ENCODE data around the gene MYBPH.

MYBPH gene, protein sequence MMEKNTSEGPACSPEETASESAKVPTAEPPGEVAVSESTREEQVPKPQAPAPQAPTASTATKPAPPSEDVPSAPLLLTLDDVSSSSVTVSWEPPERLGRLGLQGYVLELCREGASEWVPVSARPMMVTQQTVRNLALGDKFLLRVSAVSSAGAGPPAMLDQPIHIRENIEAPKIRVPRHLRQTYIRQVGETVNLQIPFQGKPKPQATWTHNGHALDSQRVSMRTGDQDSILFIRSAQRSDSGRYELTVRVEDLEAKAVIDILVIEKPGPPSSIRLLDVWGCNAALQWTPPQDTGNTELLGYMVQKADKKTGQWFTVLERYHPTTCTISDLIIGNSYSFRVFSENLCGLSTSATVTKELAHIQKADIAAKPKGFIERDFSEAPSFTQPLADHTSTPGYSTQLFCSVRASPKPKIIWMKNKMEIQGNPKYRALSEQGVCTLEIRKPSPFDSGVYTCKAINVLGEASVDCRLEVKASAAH
- long read RNA-seq, donor 1, result 0 reads
- long read RNA-seq, donor 2, result 0 reads
- long read RNA-seq, donor 3, result 0 reads
- long read RNA-seq, donor 4, result 0 reads
- long read RNA-seq, donor 5, result 0 reads
- long read RNA-seq, donor 6, result 0 reads
- long read RNA-seq, donor 7, result 0 reads
- long read RNA-seq, donor 8, result 0 reads

DNA sequence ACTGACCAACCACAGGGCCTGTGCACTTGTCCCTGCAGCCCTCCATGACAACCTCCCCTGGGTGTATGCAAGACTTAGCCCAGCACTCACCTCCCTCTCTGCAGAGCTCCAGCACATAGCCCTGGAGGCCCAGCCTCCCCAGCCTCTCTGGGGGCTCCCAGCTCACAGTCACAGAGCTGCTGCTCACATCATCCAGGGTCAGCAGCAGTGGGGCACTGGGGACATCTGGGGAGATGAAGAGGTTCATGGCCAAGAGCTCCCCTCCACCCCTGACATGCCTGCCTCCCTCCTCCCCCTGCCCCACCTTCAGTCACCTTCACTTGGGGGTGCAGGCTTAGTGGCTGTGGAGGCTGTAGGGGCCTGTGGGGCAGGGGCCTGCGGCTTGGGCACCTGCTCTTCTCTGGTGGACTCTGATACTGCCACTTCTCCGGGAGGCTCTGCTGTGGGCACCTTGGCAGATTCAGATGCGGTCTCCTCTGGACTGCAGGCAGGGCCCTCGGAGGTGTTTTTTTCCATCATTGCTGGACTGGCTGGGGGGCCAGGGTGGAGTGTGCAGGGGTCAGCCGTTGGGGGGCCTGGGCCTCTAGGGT lies at the start of gene MYBPH:
Gene MYBPH (minus strand): TSS at position 590 of the 590 bp plus-strand sequence. CDS start 71 bp downstream, at position 519.
- DNase-seq, result no peak

GRCh38 chr1:203225071-203225470 lies 49.4 kb upstream of the MYBPH start:
- no peak for DNase-seq

DNA sequence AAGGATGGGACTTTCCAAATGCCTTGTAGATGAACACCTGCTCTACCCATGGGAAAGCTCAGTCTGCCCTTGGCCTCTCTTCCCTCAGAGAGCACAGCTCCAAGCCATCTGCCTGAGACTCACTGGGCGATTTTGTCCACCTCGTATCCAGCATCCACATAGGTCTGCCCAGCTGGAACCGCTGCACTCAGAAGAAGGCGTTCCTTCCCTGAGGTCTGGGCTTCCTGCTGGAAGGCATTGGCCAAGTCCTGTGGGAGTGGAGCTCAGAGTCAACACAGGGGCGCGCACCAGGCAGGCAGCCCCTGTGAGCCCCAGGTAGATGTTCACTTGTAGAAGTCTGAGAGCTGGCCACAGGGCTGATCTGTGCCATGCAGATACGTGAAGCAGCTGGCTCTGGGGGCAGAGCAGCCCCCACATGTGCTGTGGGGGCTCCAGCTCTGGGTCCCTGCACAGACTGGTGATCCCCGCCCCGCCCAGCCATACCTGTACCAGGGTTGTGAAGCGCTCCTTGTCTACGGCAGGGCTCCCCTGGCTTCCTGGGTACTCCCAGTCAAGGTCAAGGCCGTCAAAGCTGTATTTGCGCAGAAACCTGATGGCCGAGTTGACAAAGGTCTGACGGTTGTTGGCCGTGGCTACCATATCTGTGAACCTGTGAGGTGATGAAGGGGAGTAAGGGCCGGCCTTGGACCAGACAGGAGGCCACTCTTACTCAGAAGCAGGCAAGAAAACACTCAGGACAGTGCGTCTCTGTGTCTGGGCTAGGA lies 47.6 kb upstream of the MYBPH start:
- DNase-seq, result no peak

DNA sequence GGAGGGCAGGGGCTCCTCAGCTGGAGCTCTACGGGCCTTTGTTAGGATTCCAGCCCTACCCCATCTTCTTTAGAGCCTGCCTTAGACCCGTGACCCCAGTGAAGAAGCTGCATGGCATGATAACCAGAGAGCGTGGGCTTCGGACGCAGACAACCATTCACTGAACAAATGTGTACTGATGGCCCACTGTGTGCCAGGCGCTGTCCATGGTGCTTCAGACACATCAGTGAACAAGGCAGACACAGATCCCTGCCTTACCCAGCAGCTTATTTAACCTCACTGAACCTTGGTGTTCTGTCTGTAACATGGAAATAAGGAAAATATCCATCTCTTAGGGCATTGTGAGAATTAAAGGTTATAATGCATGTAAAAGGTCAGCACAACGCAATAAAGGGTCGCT lies 44.3 kb upstream of the MYBPH start:
- no peak for DNase-seq

- DNase-seq, result no peak
Observed at GRCh38 chr1:203219171-203219570, 43.5 kb upstream of the MYBPH start.

DNA sequence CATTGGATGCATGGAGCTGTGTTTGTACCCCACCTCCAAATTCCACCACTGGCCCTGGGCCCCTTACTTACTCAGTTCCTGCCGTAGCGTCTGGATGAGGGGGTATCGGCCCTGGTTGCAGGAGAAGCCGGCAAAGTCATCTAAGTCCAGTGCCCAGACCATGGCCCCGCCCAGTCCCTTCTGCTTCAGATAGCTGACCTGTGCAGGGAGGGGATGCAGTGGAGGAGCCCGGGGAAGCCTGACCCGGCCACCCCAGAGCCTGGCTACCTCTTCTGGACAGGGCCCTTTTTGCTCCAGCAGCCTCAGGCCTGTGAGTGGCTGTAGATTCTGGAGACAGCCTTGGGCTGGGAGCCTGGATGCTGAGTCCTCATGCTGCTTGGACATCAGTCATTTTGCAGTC lies 42.0 kb upstream of the MYBPH start:
- no peak for DNase-seq

DNA sequence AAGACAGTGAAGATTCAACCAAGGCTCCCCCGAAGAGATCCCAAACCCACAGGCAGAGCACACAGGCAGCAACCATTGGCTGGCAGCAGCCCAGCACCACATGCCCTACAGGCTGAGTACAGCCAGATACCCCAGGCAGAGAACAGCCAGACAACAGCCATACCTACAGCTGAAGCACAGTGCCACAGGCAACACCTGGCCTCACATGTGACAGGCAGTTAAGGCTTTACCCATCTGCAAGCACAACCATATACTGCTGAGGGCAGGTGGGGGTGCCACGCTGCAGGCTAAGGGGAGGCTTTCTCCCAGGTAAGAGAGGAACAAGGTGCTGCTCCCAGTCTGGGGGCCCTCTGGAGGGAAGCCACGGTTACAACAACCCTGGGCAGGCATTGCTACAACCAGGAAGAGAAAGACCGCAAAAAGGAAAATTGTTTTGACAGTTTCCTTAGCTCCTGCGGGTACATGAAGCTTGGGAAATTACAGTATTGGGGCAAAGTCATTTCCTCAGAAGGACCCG lies 41.6 kb upstream of the MYBPH start:
- no peak for DNase-seq

DNA sequence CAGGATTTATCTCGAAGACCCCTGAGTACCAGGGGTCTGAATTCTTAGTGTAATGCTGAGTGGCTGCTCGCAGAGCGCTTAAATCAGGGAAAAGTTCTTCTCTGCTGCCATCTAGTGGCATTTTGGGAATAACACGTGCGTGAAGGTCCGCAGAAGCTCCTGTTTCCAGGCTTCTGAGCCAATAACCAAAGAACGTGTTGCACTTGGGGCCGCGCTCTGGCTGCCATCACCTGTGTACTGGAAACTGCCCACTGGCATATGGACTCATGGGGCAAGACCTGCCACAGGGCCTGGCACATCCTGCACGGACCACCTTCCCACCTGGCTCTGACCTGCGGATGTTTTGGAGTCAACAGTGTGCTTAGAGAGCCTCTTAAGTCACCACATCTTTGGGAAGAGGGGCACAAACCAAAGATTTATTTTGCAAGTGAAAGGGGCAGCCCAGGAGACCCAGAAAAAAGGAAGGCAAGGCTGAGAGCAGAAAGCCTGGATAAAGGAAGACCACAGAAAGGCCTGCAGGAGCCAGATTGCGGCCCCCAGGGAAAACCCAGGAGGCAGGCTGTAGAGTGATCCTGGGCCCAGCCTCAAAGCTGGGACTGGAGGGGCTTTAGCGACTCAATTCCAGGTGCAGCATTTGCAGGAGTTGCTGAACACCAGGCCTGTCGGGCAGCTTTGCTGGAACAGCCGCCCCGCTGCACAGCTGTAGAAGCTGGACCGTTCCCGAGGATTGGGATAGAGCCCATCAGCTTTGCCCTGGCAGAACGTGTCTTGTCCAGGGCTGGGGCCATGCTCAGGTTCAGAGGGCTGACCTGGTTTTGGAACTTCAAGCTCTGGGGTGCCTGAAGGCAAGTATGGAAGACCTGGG lies 40.9 kb upstream of the MYBPH start:
- DNase-seq, result peak; percentile 46

- DNase-seq, result no peak
Observed at GRCh38 chr1:203215573-203215972, 39.9 kb upstream of the MYBPH start.

GRCh38 chr1:203214871-203215270 lies 39.2 kb upstream of the MYBPH start:
- no peak for DNase-seq

DNA sequence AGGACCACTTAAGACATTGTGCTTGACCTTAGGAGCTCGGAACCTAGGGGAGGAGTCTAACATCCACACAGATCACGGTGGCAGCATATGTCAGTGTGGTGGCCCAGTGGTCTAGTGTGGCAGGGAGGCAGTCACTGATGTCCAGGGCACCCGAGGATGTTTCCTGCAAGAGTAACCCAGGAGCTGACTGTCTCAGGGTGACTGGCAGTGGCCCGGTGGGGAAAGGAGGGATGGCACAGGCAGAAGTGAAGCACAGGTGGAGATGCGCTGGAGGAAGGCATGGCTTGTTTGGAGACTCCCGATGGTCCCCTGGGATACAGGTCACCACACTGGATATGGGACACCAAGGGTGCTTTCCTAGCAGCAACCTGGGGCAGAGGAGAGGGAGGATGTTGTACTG lies 37.5 kb upstream of the MYBPH start:
- no peak for DNase-seq

DNA sequence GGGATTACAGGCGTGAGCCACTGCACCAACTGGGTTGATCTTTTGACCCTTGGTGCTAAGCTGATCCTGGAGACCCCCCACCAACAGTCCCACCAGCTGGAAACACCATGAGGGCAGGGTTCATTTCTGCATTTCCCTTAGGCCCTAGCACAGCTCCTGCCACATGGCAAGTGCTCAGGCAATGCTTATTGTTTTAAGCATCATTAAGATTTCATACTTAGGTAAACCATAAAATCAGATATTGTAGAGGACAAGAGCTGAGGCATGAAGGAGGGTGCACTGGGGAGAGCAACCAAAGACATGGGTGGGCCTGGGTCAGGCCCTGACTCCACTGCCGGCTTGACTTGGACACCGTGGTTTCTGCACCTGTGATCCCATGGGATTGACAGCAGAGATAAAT lies 36.2 kb upstream of the MYBPH start:
- no peak for DNase-seq

GRCh38 chr1:203210988-203211387 lies 35.4 kb upstream of the MYBPH start:
- DNase-seq, result no peak

DNA sequence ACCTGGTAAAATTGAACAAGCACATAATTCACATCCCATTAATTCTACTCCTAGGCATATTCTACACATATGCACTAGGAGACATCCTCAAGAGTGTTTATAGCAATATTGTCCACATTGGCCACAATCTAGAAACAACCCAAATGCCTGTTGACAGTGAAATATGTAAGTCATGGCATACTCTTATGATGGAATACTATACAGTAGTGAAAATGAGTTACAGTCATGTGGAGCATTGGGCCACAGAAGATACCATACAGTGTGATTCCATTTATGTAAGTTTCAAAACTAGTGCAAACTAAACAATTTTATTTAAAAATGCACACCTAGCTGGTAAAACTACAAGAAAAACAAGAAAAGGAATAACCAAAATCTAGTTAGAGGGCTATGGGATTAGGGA lies 34.7 kb upstream of the MYBPH start:
- no peak for DNase-seq

- DNase-seq, result no peak
Observed at GRCh38 chr1:203208181-203208580, 32.6 kb upstream of the MYBPH start.

DNA sequence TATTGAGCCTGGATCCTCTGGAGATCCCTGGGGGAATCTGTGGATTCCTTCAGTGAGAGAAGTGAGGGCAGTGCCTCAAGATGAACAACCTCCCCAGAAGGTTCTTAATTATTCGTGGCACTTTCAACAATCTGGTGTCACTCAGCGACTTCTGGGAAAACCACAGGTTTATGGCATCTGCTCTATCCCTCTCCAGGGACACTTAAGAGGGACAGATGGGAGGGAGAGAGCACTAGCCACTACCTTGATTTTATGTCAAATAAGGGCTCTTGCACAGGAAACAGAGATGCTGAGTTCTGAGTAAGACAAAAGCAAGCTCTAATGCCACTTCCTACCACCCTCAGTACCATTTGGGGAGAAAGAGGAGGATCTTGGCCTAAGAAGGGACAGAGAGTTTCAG lies 32.1 kb upstream of the MYBPH start:
- no peak for DNase-seq

GRCh38 chr1:203206129-203206687 lies 30.6 kb upstream of the MYBPH start:
- no peak for DNase-seq

GRCh38 chr1:203204756-203205155 lies 29.1 kb upstream of the MYBPH start:
- no peak for DNase-seq

GRCh38 chr1:203202431-203203245 lies 27.0 kb upstream of the MYBPH start:
- no peak for DNase-seq

GRCh38 chr1:203201516-203202205 lies 26.0 kb upstream of the MYBPH start:
- DNase-seq, result no peak

Measured in right kidney (tissue), 9 donors.